Activated T-helper 9 cell treated with anti-CD3 and anti-CD28 coated beads, Interleukin-2, amount 50 U/mL, for 16 hours (primary cell): ENCODE measurements around the gene FOXP1.

Source experiments
- DNase-seq: peaks from one replicate; pipeline ENCODE4 v3.0.0-alpha.2; 2020; ENCODE audit warnings: low read depth

The FOXP1 gene

DNA sequence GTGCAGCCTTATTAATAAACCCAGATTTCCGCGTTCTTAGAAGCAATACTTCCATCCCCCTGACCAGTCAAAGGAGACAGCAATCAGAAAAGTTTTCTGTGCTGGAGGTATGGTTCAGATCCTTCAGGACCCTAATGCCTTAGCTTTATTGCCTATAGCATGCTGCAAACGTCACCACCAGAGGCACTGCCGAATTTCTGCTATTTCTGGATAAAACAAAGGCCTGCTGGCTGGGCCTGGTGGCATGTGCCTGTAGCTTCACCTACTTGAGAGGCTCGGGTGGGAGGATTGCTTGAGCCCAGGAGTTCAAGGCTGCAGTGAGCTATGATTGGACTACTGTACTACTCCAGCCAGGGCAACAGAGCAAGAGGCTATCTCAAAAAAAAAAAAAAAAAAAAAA is 407.2 kb downstream of the FOXP1 start:
- DNase-seq, result no peak

DNA sequence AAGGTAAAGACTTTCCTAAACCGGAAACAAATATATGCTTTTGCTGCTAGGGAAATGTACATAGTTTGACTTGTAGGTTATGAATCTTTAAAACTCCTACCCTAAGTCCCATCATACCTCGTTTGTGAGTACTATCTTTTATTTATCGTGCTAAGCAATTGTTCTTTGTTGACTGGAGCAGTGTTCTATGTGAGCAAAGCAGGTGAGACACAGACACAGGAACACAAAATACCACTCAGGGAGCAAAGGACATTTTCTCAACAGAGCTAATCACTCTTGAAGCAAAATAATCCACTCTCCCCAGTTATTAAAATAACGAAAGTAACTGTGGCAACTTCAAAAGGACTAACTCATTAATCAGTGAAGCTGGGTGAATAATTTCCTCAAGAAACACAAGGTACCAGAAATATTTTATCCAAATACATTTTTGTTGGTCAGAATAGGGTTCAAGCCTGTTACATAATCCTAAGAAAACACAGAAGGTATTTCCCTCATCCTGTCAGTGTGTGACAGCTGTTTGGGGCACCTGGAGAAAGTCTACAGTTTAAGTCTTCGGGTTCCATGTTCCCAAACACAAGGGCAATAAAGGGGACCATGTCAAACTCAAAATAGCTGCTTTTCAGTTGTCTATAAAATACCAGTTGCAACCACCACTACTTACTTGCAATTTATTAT is 407.7 kb downstream of the FOXP1 start:
- DNase-seq, result no peak

DNA sequence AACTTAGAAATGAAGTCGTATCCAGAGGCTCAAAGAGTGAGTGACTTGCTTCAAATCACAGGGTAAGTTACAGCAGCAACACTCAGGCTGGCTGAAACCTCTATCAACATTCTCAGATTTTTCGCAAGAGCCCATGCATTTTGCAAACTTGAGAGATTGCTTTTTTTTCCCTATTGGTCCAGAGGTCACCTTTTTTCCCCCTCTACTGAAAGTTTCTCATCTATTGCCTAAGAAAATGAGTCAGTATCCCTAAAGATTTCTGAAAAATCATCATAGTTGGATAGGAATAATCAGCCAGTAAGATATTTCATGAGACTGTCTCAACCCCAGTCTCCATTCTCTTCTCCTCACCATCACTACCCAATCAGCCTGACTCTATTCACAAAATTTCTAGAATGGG is 410.6 kb downstream of the FOXP1 start:
- no peak for DNase-seq

DNA sequence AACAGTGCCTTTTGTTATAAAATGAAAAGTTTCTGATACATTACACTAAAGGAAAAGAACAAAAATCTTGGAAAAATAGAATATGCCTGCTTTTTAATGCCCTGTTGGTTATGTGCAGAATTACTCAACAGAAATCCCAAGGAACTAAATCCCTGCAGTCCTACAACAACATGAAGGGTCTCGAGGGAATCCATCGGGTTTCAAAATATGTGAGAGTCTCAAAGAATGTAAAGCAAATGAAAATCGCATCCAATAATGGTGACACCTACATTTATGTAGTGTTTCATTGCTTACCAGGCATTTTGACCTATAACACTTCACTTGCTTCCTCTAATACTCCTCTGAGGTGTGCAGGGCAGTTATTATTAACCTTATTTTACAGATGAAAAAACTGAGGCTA is 411.3 kb downstream of the FOXP1 start:
- no peak for DNase-seq

DNA sequence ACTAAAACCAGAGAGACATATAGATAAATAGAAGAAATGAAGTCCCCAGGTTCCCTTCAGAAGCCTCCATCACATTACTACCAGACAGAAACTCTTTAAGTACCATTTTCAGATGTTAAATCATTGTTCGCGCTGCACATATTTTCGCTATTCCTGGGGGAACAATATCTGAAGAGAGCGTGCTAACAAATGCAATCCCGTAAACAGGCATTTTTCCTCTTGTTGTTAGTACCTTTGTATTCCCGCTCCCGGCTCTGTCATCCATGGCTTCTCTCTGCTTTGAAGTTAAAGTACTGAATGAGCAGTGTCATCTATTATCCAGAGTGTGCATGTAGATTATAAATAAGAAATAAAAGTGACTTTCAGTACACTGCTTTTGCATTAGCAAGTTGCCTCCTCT is 412.3 kb downstream of the FOXP1 start:
- no peak for DNase-seq

DNA sequence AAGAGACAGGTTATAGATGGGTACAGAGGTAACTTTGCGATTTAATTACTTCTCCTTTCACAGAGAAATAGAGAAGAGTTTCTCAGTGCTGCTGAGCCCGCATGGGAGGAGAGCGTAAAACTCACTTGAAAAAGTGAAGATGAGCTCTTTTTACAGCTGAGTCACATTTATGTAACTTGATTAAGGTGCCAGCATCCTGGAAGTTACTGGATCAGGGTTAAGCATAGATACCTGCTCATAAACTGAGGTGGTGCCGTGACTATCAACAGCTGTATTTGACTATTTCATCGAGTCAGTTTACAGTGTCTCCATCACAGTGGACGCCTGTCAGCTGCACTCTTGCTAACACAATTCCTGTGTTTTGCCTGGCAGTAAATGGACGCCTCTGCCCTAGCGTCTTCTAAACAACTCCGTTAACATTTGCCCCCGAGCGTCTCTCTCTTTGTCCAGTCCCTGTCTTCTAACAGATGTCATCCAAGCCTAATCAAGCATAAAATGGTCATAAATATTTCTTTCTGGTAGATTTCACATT is 414.6 kb downstream of the FOXP1 start:
- no peak for DNase-seq

DNA sequence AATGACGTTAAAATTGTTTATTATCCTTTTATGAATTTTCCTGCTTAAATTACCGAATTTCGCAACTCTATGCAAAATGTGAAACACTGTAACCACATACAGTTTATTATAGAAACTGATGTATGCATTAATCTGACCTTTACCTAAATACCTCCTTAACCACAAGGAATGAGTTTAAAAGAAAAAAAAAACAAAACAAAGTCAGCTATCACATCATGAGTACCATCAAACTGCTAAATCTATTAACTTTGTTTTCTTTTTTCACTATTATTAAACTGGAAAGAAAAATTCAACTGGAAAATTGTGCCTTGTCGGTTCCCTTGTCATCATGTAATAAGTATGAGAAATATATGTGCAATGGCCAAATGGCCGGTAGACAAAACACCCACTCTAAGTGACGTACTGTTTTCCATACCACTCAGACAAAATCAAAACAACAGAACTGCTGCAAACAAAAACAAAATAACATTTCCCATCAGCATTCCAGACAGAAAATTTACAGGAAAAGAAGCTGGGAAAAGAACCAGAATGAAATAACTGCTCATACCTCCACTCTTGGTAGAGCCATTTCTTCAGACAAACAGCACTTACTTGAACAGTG is 415.3 kb downstream of the FOXP1 start:
- DNase-seq, result no peak

DNA sequence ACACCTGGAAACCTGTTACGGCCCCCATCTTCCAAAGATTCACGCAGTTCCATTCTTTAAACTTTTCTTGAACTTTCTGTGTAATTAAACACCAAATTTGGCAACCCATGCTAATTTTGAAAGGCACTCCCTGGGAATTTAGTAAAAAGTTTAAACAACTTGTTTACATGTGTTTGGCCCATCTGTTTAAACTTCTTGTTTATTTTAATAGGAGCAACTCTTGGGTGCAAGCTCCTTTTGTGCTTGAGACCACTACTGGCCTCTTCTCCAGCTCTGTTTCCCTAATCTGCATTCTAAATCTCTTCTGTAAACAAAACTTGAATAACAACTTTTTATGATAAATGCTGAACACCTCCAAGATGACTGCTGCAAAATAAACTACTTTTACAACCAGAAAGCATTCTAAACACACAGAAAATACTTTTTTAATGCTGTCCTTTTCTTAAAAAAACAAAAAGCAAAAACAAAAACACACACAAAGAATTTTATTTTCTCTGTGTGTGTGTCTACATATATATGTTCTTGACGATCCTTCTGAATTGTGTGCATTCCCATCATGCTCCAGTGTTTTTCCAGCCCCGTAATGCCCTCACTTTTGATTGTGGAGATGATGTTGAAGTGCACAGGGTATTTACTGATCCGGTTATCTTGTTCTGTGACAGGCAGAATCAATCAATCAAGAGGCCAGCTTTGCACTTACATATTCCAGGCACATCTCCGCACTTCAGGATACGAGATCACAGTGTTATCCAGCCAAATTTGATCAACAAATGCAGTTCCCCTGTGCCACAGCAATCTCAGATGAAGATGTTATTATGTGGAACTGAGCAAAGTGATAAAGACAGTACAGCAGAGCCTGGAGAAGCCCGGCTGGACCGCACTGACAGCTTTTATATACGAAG is 416.9 kb downstream of the FOXP1 start:
- no peak for DNase-seq

DNA sequence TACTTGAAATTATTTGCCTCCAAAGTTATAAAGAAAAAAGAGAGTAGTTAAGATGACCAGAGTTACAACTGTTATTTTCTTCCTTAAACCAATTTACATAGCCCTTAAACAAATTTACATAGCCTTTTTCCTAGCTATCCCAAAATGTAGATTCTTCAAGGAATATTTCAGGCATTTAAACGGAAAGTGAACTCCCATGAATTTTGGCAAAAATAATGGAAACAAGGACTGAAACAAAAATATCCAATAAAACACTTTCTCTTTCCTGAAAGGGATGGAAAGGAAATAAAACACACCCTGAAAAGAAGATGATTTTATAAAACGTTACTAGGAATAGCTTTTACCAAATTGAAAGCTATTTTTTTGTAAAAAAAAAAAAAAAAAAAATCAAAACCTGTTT is 418.6 kb downstream of the FOXP1 start:
- no peak for DNase-seq

DNA sequence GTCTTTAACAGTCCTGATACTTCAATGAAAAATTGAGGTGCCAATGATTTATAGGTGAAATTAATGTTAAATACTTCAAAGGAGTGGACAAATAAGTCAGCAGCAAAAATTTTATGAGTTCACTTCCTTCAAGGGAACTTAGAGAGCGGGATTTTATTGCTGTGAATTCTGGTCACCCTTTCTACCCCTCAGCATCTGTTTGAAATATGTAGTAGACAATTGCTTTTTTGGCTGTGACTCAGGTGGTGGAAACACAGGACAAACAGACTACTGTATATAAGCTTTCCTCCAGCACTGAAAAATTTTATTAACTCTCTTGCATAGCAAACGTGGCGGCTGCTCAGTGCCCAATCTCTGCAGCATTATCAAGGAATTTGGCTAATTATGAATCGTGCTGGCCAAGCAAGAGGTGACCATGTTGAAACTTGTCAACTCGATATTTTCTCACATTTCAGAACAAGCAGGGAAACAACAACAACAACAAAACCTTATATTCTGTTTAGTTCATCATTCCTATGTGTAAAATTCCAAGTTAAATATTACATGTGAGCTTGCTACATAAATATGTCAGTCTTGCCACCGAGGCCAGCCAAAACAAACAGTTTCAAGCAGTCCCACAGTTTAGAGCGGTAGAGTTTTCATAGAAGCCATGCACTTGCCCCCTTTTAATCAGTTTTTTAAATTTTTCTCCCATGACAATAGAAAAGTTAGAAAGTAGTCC is 420.2 kb downstream of the FOXP1 start:
- DNase-seq, result no peak

DNA sequence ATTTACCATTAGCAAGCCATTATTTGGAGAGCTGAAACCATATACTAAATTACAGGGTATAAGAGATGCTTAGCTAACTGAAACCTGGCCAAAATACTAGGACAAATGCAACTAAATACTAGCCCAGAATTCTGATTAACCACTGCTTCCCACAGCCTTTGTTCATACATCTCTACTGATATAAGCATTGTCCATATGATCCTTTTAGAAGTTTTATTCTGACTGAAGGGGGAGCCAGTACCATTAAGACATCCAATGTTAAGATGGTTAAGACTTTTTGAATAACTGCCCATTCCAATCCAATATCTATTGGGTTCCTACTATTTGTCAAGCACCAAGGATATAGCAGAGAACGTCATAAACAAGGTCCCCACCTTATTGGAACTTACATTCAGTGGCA is 421.3 kb downstream of the FOXP1 start:
- DNase-seq, result no peak

DNA sequence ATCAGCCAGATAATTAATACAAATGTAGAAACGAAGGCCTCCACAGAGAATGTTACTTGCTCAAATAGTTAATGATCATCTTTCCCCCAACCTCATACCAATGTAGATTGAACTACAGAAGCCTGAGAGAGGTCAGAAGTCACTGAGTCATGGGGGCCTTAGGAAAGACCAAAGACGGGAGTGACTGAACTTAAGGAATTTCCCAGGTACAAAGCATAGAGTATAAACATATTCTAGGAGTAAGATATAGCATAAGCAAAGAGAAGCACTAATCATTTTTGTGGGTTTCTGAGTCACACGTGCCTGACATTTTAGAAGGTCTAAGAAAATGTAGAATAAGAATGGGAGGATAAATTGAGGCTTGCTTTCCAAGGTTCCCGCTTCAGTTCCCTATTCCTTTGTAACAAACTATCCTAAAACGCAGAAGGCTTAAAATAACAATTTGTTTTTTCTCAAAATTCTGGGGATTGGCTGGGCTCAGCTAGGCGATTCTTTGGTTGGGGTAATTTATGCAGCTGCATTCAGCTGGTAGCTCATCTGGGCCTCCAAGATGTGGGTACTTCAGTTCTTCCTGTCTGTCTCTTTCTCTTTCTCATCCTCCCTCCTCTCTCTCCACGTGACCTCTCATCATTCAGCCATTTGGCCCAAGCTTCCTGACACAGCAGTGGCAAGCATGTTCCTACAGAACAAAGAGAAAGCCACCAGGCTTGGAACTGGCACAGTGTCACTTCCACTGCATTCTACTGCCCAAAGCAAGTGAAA is 422.6 kb downstream of the FOXP1 start:
- no peak for DNase-seq

DNA sequence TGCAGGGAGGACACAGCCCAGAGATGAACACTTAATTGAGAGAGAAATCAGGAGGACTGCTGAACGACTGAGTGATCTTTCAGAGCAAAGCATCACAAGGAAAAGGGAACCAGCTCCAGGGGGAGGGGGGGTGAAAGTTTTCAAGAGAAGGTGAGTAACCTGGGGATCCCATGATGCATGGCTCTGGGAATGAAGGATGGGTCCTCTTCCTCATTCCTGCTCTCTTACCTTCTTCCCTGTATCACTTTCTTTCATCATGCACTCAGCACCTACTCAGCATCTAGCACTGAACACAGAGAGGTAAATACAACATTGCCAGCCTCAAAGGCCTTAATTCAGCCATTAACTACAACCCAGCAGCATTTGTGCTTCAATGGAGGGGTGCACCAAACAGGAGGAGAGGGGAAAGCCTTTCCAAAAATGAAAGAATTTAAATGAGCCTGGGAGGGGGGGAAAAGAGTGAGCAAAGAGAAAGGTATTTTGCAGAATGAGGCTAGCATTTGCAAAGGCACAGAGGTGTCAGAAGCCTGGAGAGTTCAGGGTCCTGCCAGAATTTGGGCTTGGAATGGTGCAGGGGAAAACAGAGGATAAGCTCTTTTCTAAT is 427.4 kb downstream of the FOXP1 start:
- no peak for DNase-seq

DNA sequence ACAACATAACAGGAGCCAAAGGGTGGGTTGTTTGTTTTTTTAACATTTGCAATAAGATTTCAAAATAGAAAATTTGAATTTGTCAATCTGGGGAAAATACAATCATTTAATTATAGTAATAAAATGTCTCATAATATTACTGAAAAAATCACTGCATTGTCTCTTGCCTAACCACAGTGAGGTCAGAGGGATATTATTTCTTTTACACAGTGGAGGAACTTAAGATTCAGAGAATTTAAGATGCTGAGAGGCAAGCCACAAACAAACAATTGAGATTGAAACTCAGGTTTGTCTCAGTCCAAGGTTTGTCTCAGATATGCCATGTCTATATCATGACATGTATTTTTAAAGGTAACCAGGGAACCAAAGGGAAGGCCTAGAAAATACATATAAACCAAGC is 428.7 kb downstream of the FOXP1 start:
- DNase-seq, result no peak

DNA sequence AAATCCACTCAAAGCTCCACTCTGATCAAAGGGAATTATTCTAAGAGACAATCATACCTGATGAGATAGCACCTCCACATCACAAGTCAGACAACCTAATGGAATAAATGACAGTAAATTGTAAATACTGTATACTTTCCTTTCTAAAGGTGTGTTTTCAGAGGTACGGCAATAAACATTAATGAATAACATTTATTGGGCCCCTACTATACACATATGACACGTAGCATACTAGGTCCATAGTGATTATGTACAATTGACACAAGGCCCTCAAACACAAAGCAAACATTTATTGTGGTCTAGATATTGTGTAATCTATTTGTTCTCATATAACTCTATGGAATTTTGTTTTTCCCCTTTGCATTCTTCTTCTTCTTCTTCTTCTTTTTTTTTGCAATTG is 429.8 kb downstream of the FOXP1 start:
- no peak for DNase-seq

DNA sequence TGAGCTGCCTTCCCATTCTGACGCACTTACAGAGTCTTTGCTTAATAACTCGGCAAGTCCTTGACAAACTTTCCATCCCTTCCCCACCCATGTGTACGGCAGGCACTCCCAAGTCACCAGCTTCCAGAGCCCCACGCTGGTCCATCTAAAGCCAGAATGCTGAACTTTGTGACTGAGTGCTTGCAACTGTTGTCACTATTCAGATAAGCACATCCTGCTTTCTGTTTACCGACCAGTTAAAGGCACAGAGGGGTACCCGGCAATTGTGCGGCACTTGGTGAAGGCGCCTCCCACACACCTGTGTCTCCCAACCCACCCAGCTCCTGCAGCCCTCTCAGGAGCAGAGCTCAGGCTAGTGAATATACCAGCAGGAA is 430.6 kb downstream of the FOXP1 start:
- no peak for DNase-seq

DNA sequence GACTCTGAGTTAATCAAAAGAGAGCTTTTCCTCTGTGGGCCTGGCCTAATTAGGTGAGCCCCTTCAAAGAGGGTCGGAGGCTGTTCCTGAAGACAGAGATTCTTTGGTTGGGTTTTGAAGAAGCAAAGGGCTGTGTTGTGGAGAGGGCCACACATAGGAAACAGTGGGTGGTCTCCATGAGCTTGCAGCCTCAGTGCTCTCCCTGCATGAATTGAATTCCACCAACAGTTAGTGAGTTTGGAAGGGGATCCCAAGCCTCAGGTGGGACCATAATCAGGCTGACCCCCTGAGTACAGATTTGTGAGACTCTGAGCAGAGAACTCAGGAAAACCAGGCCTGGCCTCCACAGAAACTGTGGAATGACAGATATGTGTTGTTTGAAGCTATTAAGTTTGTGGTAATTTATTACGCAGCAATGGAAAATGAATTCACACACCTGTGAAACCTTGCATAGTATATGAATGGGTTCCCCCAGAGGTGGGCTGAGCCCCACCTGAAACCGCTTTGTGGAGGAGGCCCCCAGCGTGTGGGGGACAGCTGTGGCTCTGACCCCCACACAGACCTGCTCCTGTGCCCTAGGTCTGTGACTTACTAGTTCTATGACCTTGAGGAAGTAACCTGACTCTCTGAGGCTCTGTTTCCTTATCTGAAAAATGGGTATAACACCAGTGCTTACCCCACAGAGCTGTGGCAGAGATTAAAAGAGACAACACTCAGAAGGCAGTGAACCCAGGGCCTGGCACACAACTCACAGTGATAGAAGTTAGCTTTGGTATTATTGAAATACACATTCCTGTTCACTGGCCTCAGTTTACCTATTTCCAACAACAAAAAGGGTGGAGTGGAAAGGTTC is 431.3 kb downstream of the FOXP1 start:
- no peak for DNase-seq

DNA sequence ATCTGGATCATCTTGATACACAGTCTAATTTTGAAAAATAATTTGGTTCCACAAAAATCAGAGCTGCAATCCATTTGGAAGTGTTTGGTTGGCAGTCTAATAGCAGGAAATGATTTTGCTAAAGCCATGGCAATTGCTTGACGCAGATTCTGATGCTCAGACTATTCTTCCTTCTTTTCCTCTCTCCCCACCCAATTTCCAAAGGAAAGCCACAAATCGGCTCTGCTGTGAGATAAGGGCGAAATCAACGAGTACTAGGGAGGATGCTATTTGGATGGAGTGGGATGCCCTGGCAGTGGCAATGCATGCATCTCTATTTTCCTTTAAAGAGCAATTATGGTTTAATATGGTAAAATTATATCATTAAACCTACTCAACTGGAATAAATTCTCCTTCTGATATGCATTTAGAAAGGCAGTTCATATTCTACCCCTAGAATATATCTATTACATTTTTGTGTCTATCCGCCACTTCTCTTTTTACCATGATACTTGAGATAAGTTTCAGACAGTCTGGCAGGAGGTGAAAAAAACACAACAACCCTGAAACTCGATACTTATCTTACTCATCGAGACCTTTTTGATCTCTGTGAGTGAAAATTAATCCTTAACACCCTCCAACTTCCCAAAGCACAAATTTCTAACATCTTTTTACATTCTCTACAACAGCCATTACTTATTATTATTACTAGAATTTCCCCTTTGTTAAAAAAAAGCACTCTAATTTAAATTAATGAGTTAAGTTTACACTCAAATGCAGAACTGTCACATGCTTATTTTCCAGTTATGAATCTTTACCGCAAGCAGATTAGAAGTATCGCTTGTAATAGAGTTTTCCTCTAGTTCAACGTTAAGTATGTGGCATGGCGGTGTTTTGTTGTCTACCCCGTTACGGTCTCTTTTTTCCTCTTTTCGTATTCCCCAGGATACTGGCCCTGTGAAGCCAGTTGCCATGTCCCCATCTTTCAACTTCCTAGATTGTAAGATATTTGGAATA is 433.3 kb downstream of the FOXP1 start:
- no peak for DNase-seq
